Neuron (in vitro differentiated cells): Measurements from ENCODE around the gene STK33.
"Not testable (repeated sequence)": the region's sequence is repeated elsewhere in the genome, so short reads cannot be mapped to it uniquely, and the experiment has no call there.

Experiments
- H2AFZ ChIP-seq: one replicate; pipeline ENCODE4 v1.6.1; 2013; ENCODE audit warnings: low read depth, mild to moderate bottlenecking, inconsistent platforms, low read length, moderate library complexity
- H3K27me3 ChIP-seq: one replicate; pipeline ENCODE4 v1.6.1; 2013; ENCODE audit warnings: low read length; ENCODE audit not compliant: insufficient read depth
- H3K36me3 ChIP-seq: one replicate; pipeline ENCODE4 v1.6.1; 2013; ENCODE audit warnings: low read length; ENCODE audit not compliant: insufficient read depth
- H3K4me1 ChIP-seq: one replicate; pipeline ENCODE4 v1.6.1; 2013; ENCODE audit warnings: low read length; ENCODE audit not compliant: insufficient read depth
- H3K4me3 ChIP-seq: 2 replicates; pipeline ENCODE4 v1.5.1; 2013; ENCODE audit warnings: mild to moderate bottlenecking, low read length, moderate library complexity
- H3K9me3 ChIP-seq: one replicate; pipeline ENCODE4 v1.6.1; 2013; ENCODE audit warnings: low read length

STK33 gene

GRCh38 chr11:8503910-8504364 lies 90.1 kb downstream of the STK33 start:
- H3K4me1 ChIP-seq = no peaks in the 10 kb centered on the region
- no peaks in the 10 kb centered on the region for H3K27me3 ChIP-seq
- no peak overlapping the region for H2AFZ ChIP-seq
- H3K4me3 ChIP-seq = no peak overlapping the region
- no peaks in the 10 kb centered on the region for H3K9me3 ChIP-seq
- no peaks in the 10 kb centered on the region for H3K36me3 ChIP-seq

- Histone ChIP-seq H2AFZ (no peak overlapping the region), H3K4me1 (no peaks in the 10 kb centered on the region), H3K36me3 (no peaks in the 10 kb centered on the region), H3K4me3 (no peak overlapping the region), H3K27me3 (no peaks in the 10 kb centered on the region), H3K9me3 (no peaks in the 10 kb centered on the region)
Measured at GRCh38 chr11:8501836-8502235, 92.2 kb downstream of the STK33 start.

GRCh38 chr11:8488395-8488794 lies 105.6 kb downstream of the STK33 start:
- H2AFZ ChIP-seq = no peak overlapping the region
- peaks cover 16% of the 10 kb centered on the region for H3K9me3 ChIP-seq
- no peaks in the 10 kb centered on the region for H3K4me1 ChIP-seq

GRCh38 chr11:8487261-8487660 lies 106.8 kb downstream of the STK33 start:
- Histone ChIP-seq H3K4me3 (no peak overlapping the region), H3K27me3 (no peaks in the 10 kb centered on the region), H3K36me3 (no peaks in the 10 kb centered on the region)

More at GRCh38 chr11:8488395-8488794, 105.6 kb downstream of the STK33 start:
- no peaks in the 10 kb centered on the region for H3K27me3 ChIP-seq
- no peaks in the 10 kb centered on the region for H3K36me3 ChIP-seq
- no peak overlapping the region for H3K4me3 ChIP-seq

GRCh38 chr11:8484251-8484650 lies 109.8 kb downstream of the STK33 start:
- Histone ChIP-seq H3K36me3 (no peaks in the 10 kb centered on the region), H3K4me3 (no peak overlapping the region), H3K9me3 (peaks cover 4% of the 10 kb centered on the region), H3K27me3 (no peaks in the 10 kb centered on the region), H3K4me1 (no peaks in the 10 kb centered on the region), H2AFZ (no peak overlapping the region)

More at GRCh38 chr11:8487261-8487660, 106.8 kb downstream of the STK33 start:
- Histone ChIP-seq H3K4me1 (no peaks in the 10 kb centered on the region), H2AFZ (no peak overlapping the region), H3K9me3 (peaks cover 16% of the 10 kb centered on the region)

GRCh38 chr11:8480858-8481257 lies 113.2 kb downstream of the STK33 start:
- no peaks in the 10 kb centered on the region for H3K9me3 ChIP-seq

GRCh38 chr11:8477680-8478079 lies 116.3 kb downstream of the STK33 start:
- Histone ChIP-seq H3K36me3 (peaks cover 3% of the 10 kb centered on the region), H3K9me3 (no peaks in the 10 kb centered on the region), H3K4me1 (no peaks in the 10 kb centered on the region), H2AFZ (no peak overlapping the region), H3K4me3 (no peak overlapping the region), H3K27me3 (no peaks in the 10 kb centered on the region)

More at GRCh38 chr11:8480858-8481257, 113.2 kb downstream of the STK33 start:
- Histone ChIP-seq H3K4me3 (no peak overlapping the region), H2AFZ (no peak overlapping the region), H3K4me1 (no peaks in the 10 kb centered on the region), H3K36me3 (no peaks in the 10 kb centered on the region), H3K27me3 (no peaks in the 10 kb centered on the region)

- no peak overlapping the region for H2AFZ ChIP-seq
- no peaks in the 10 kb centered on the region for H3K27me3 ChIP-seq
- H3K4me1 ChIP-seq = no peaks in the 10 kb centered on the region
- no peaks in the 10 kb centered on the region for H3K9me3 ChIP-seq
- peaks cover 4% of the 10 kb centered on the region for H3K36me3 ChIP-seq
- H3K4me3 ChIP-seq = no peak overlapping the region
Measured at GRCh38 chr11:8477151-8477550, 116.9 kb downstream of the STK33 start.

GRCh38 chr11:8467806-8468205 lies 126.2 kb downstream of the STK33 start:
- H3K27me3 ChIP-seq, H3K4me1 ChIP-seq, H3K4me3 ChIP-seq: not testable (repeated sequence)

GRCh38 chr11:8467356-8467755 lies 126.7 kb downstream of the STK33 start:
- H2AFZ ChIP-seq, H3K4me3 ChIP-seq, H3K36me3 ChIP-seq, H3K4me1 ChIP-seq, H3K27me3 ChIP-seq: not testable (repeated sequence)
- peaks cover 12% of the 10 kb centered on the region for H3K9me3 ChIP-seq

More at GRCh38 chr11:8467806-8468205, 126.2 kb downstream of the STK33 start:
- H2AFZ ChIP-seq = not testable (repeated sequence)
- Histone ChIP-seq H3K9me3 (peaks cover 12% of the 10 kb centered on the region), H3K36me3 (peaks cover 10% of the 10 kb centered on the region)

- H3K4me3 ChIP-seq, H3K4me1 ChIP-seq, H2AFZ ChIP-seq, H3K36me3 ChIP-seq, H3K27me3 ChIP-seq: not testable (repeated sequence)
- H3K9me3 ChIP-seq = peaks cover 12% of the 10 kb centered on the region
Measured at GRCh38 chr11:8466884-8467283, 127.1 kb downstream of the STK33 start.

- H3K9me3 ChIP-seq = no peaks in the 10 kb centered on the region
- H3K36me3 ChIP-seq = peaks cover 12% of the 10 kb centered on the region
- no peaks in the 10 kb centered on the region for H3K27me3 ChIP-seq
- H3K4me1 ChIP-seq = no peaks in the 10 kb centered on the region
- H3K4me3 ChIP-seq = no peak overlapping the region
- no peak overlapping the region for H2AFZ ChIP-seq
Measured at GRCh38 chr11:8459711-8460399, 134.2 kb downstream of the STK33 start.

GRCh38 chr11:8442301-8442700 lies 151.7 kb downstream of the STK33 start:
- Histone ChIP-seq H3K36me3 (no peaks in the 10 kb centered on the region), H3K4me3 (no peak overlapping the region), H3K9me3 (no peaks in the 10 kb centered on the region), H3K4me1 (peaks cover 14% of the 10 kb centered on the region), H2AFZ (no peak overlapping the region), H3K27me3 (no peaks in the 10 kb centered on the region)

- Histone ChIP-seq H2AFZ (no peak overlapping the region), H3K9me3 (no peaks in the 10 kb centered on the region), H3K27me3 (no peaks in the 10 kb centered on the region), H3K4me3 (no peak overlapping the region), H3K4me1 (peaks cover 14% of the 10 kb centered on the region), H3K36me3 (no peaks in the 10 kb centered on the region)
Measured at GRCh38 chr11:8440649-8441048, 153.4 kb downstream of the STK33 start.
